ENCODE measurements around the gene ACACA. TPM values are rescaled to one million over a fixed set of nuclear protein-coding genes. Genes with fewer than 3 reads are reported as not detected.

ACACA gene
- total and polyA plus RNA-seq, 2 donors (not counting 1 experiment from before 2014, with no cell fraction given) = 4.8 to 26.2 TPM

- no peaks in the 10 kb centered on the region for H3K27me3 Mint-ChIP-seq
- TF ChIP-seq, protein P1, sequence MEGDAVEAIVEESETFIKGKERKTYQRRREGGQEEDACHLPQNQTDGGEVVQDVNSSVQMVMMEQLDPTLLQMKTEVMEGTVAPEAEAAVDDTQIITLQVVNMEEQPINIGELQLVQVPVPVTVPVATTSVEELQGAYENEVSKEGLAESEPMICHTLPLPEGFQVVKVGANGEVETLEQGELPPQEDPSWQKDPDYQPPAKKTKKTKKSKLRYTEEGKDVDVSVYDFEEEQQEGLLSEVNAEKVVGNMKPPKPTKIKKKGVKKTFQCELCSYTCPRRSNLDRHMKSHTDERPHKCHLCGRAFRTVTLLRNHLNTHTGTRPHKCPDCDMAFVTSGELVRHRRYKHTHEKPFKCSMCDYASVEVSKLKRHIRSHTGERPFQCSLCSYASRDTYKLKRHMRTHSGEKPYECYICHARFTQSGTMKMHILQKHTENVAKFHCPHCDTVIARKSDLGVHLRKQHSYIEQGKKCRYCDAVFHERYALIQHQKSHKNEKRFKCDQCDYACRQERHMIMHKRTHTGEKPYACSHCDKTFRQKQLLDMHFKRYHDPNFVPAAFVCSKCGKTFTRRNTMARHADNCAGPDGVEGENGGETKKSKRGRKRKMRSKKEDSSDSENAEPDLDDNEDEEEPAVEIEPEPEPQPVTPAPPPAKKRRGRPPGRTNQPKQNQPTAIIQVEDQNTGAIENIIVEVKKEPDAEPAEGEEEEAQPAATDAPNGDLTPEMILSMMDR (IDR thresholded peaks at IDR 0.05) = no peak
- TF ChIP-seq EZH2 (IDR thresholded peaks at IDR 0.05; ENCODE audit: borderline replicate concordance, insufficient read depth, low read depth, low read length, poor library complexity, severe bottlenecking) = no peak
- ATAC-seq (ENCODE audit: low read depth) = no peak
- no peak overlapping the region for H3K27ac ChIP-seq (ENCODE audit: low read length in 2 of 2)
- H3K27ac Mint-ChIP-seq = no peak overlapping the region
- intact Hi-C loops (cut with micrococcal nuclease) = no loop called here
- no peak overlapping the region for H3K9ac ChIP-seq (ENCODE audit: low read length)
- no peak for DNase-seq
- H3K4me3 Mint-ChIP-seq = no peak overlapping the region
- POLR2A ChIA-PET = no interaction called here
- WGBS (ENCODE audit: insufficient coverage) = no CpG with 5 or more reads among the region's 1 CpG
- CTCF ChIA-PET = no interaction called here
- H2AFZ ChIP-seq (ENCODE audit: insufficient read depth, low read depth, low read length, poor library complexity, severe bottlenecking) = no peak overlapping the region
- H3K4me2 ChIP-seq (replicated peaks; ENCODE audit: low read depth, low read length, poor library complexity, severe bottlenecking) = no peak overlapping the region
- H3K4me1 ChIP-seq (ENCODE audit: control insufficient read depth in 2 of 2, insufficient read depth in 2 of 2, low read length in 2 of 2) = peaks cover 7% of the 10 kb centered on the region in 2 donors
- no peaks in the 10 kb centered on the region for H4K20me1 ChIP-seq (ENCODE audit: control insufficient read depth, insufficient read depth, low read length, poor library complexity, severe bottlenecking)
- peaks cover 11% of the 10 kb centered on the region for H3K4me1 Mint-ChIP-seq
- H3K4me3 ChIP-seq (ENCODE audit: control extremely low read depth in 1 of 5, extremely low read depth in 1 of 5, insufficient read depth in 1 of 5, low read depth in 2 of 5, low read length in 4 of 5) = no peak overlapping the region
- peaks cover 0 to 9% of the 10 kb centered on the region in 2 experiments for H3K36me3 ChIP-seq (replicated peaks in 1 of 2; ENCODE audit: control extremely low read depth in 1 of 2, control insufficient read depth in 1 of 2, extremely low read depth in 1 of 2, insufficient read depth in 2 of 2, low read length in 1 of 2)
- H3K27me3 ChIP-seq (replicated peaks in 1 of 4; ENCODE audit: control extremely low read depth in 1 of 4, control insufficient read depth in 3 of 4, insufficient read depth in 4 of 4, low read length in 3 of 4) = no peaks in the 10 kb centered on the region
- no peaks in the 10 kb centered on the region for H3K9me3 ChIP-seq (ENCODE audit: control extremely low read depth in 1 of 3, control insufficient read depth in 2 of 3, insufficient read depth in 1 of 3, low read length in 2 of 3)
- H3K9me3 Mint-ChIP-seq (ENCODE audit: insufficient read depth) = no peaks in the 10 kb centered on the region
- no peaks in the 10 kb centered on the region for H3K79me2 ChIP-seq (ENCODE audit: control insufficient read depth, insufficient read depth, low read length)
These were observed 283.2 kb downstream of the ACACA start for GRCh38 chr17:37123386-37123785.

GRCh38 chr17:37121616-37122015, 285.0 kb downstream of the ACACA start:
- Mint-ChIP-seq H3K4me1 (peaks cover 11% of the 10 kb centered on the region), H3K27ac (no peak overlapping the region), H3K27me3 (no peaks in the 10 kb centered on the region), H3K4me3 (no peak overlapping the region), H3K9me3 (ENCODE audit: insufficient read depth) (no peaks in the 10 kb centered on the region)
- no peak overlapping the region for H3K27ac ChIP-seq (ENCODE audit: low read length in 2 of 2)
- TF ChIP-seq EZH2 (IDR thresholded peaks at IDR 0.05; ENCODE audit: borderline replicate concordance, insufficient read depth, low read depth, low read length, poor library complexity, severe bottlenecking) = no peak
- TF ChIP-seq, protein P1 (IDR thresholded peaks at IDR 0.05) = no peak
- no peaks in the 10 kb centered on the region for H3K9me3 ChIP-seq (ENCODE audit: control extremely low read depth in 1 of 3, control insufficient read depth in 2 of 3, insufficient read depth in 1 of 3, low read length in 2 of 3)
- no peaks in the 10 kb centered on the region for H3K79me2 ChIP-seq (ENCODE audit: control insufficient read depth, insufficient read depth, low read length)
- ChIA-PET POLR2A (no interaction called here), CTCF (no interaction called here)
- no peak overlapping the region for H3K9ac ChIP-seq (ENCODE audit: low read length)
- H3K36me3 ChIP-seq (replicated peaks in 1 of 2; ENCODE audit: control extremely low read depth in 1 of 2, control insufficient read depth in 1 of 2, extremely low read depth in 1 of 2, insufficient read depth in 2 of 2, low read length in 1 of 2) = peaks cover 0 to 9% of the 10 kb centered on the region in 2 experiments
- no CpG with 5 or more reads among the region's 2 CpGs for WGBS (ENCODE audit: insufficient coverage)
- H2AFZ ChIP-seq (ENCODE audit: insufficient read depth, low read depth, low read length, poor library complexity, severe bottlenecking) = no peak overlapping the region
- peaks cover 7% of the 10 kb centered on the region in 2 donors for H3K4me1 ChIP-seq (ENCODE audit: control insufficient read depth in 2 of 2, insufficient read depth in 2 of 2, low read length in 2 of 2)
- no peak overlapping the region for H3K4me2 ChIP-seq (replicated peaks; ENCODE audit: low read depth, low read length, poor library complexity, severe bottlenecking)
- H3K27me3 ChIP-seq (replicated peaks in 1 of 4; ENCODE audit: control extremely low read depth in 1 of 4, control insufficient read depth in 3 of 4, insufficient read depth in 4 of 4, low read length in 3 of 4) = no peaks in the 10 kb centered on the region
- no peak overlapping the region for H3K4me3 ChIP-seq (ENCODE audit: control extremely low read depth in 1 of 5, extremely low read depth in 1 of 5, insufficient read depth in 1 of 5, low read depth in 2 of 5, low read length in 4 of 5)
- intact Hi-C loops (cut with micrococcal nuclease) = no loop called here
- H4K20me1 ChIP-seq (ENCODE audit: control insufficient read depth, insufficient read depth, low read length, poor library complexity, severe bottlenecking) = no peaks in the 10 kb centered on the region
- ATAC-seq (ENCODE audit: low read depth) = no peak
- no peak for DNase-seq

Measured in B cell (primary cell).